Activated CD8-positive, alpha-beta T cell treated with anti-CD3 and anti-CD28 coated beads for 36 hours (primary cell): ENCODE measurements around the gene HDGFL3. TPM values are rescaled to one million over a fixed set of nuclear protein-coding genes. Genes with fewer than 3 reads are reported as not detected.
A peak's percentile ranks its signal among the peaks of the same experiment; 100 is the strongest.

Source experiments
- ATAC-seq: fragments of 200-7000 bp; cut with Tn5 transposase; one replicate; pipeline ENCODE4 v1.10.0; 2021; ENCODE audit warnings: mild to moderate bottlenecking, moderate library complexity
- CTCF ChIA-PET: fragments of 350-600 bp; sonication (Branson Sonifier 250); formaldehyde crosslinking; loops from one replicate; lab custom pipeline; 2021; ENCODE audit warnings: antibody characterized with exemption; lab: Charles Lee
- POLR2A ChIA-PET: fragments of 350-600 bp; sonication (Branson Sonifier 250); formaldehyde crosslinking; loops from one replicate; lab custom pipeline; 2021; ENCODE audit warnings: antibody characterized with exemption; lab: Charles Lee
- DNase-seq: peaks from one replicate; pipeline ENCODE4 v3.0.0-alpha.2; 2020
- H3K27ac Mint-ChIP-seq: one replicate; pipeline ENCODE4 v1.8.0; 2021; ENCODE audit warnings: mild to moderate bottlenecking, mixed read lengths
- H3K27me3 Mint-ChIP-seq: one replicate; pipeline ENCODE4 v1.8.0; 2021; ENCODE audit warnings: mixed read lengths
- H3K36me3 Mint-ChIP-seq: one replicate; pipeline ENCODE4 v1.8.0; 2021; ENCODE audit warnings: low read depth, mixed read lengths
- H3K4me1 Mint-ChIP-seq: one replicate; pipeline ENCODE4 v1.8.0; 2021; ENCODE audit warnings: low read depth, mixed read lengths
- H3K4me3 Mint-ChIP-seq: one replicate; pipeline ENCODE4 v1.8.0; 2021; ENCODE audit warnings: mild to moderate bottlenecking, moderate library complexity, mixed read lengths
- H3K9me3 Mint-ChIP-seq: one replicate; pipeline ENCODE4 v1.8.0; 2021; ENCODE audit warnings: mixed read lengths
- CTCF ChIP-seq: fragments of 200-600 bp; IDR thresholded peaks from one replicate; pipeline ENCODE4 v1.8.0; 2022; ENCODE audit warnings: antibody characterized with exemption, mild to moderate bottlenecking
- intact Hi-C: fragments of 100-400 bp; cut with micrococcal nuclease; formaldehyde crosslinking; loops from one replicate; pipeline ENCODE4 v1.10.0; 2022
- total RNA-seq, 2 experiments: library from RNA; stranded (reverse); gene quantifications; one replicate each; pipeline ENCODE4 v1.2.3, GENCODE V29; 2021

Gene HDGFL3
- total RNA-seq, 2 experiments from 2014 or later = 31.1 to 32.2 TPM

GRCh38 chr15:83118968-83119367, 88.7 kb downstream of the HDGFL3 start:
- Mint-ChIP-seq H3K36me3 (no peaks in the 10 kb centered on the region), H3K4me1 (no peaks in the 10 kb centered on the region), H3K4me3 (no peak overlapping the region), H3K27me3 (no peaks in the 10 kb centered on the region), H3K27ac (no peak overlapping the region), H3K9me3 (no peaks in the 10 kb centered on the region)
- ATAC-seq (no peak), DNase-seq (no peak)
- intact Hi-C loops = no loop called here
- TF ChIP-seq CTCF = no peak
- POLR2A ChIA-PET = interaction anchor here (0.6 kb wide), 1 partner anchor 83 kb away, joined by 4 read pairs; no protein-coding TSS in a partner anchor
- CTCF ChIA-PET = no interaction called here

GRCh38 chr15:83118291-83118827, 89.3 kb downstream of the HDGFL3 start:
- POLR2A ChIA-PET = no interaction called here
- CTCF ChIA-PET = no interaction called here
- no peaks in the 10 kb centered on the region for H3K27me3 Mint-ChIP-seq
- no peak for TF ChIP-seq CTCF
- H3K27ac Mint-ChIP-seq = no peak overlapping the region
- no peaks in the 10 kb centered on the region for H3K4me1 Mint-ChIP-seq
- ATAC-seq (no peak), DNase-seq (no peak)
- H3K4me3 Mint-ChIP-seq = no peak overlapping the region
- intact Hi-C loops = no loop called here
- no peaks in the 10 kb centered on the region for H3K9me3 Mint-ChIP-seq
- no peaks in the 10 kb centered on the region for H3K36me3 Mint-ChIP-seq

- Mint-ChIP-seq H3K9me3 (no peaks in the 10 kb centered on the region), H3K36me3 (no peaks in the 10 kb centered on the region), H3K4me1 (no peaks in the 10 kb centered on the region), H3K4me3 (no peak overlapping the region), H3K27ac (no peak overlapping the region), H3K27me3 (peaks cover 6% of the 10 kb centered on the region)
- ChIA-PET POLR2A (no interaction called here), CTCF (no interaction called here)
- intact Hi-C loops = no loop called here
- ATAC-seq = peak; percentile 70
- DNase-seq = no peak
- no peak for TF ChIP-seq CTCF
These were observed 91.6 kb downstream of the HDGFL3 start for GRCh38 chr15:83115831-83116565.

- no peak overlapping the region for H3K27ac Mint-ChIP-seq
- intact Hi-C loops = no loop called here
- TF ChIP-seq CTCF = no peak
- ChIA-PET POLR2A (no interaction called here), CTCF (no interaction called here)
- no peaks in the 10 kb centered on the region for H3K9me3 Mint-ChIP-seq
- H3K4me3 Mint-ChIP-seq = no peak overlapping the region
- H3K36me3 Mint-ChIP-seq = no peaks in the 10 kb centered on the region
- peaks cover 8% of the 10 kb centered on the region for H3K27me3 Mint-ChIP-seq
- ATAC-seq (no peak), DNase-seq (no peak)
- no peaks in the 10 kb centered on the region for H3K4me1 Mint-ChIP-seq
These were observed 92.2 kb downstream of the HDGFL3 start for GRCh38 chr15:83115410-83115809.

GRCh38 chr15:83114856-83115255, 92.8 kb downstream of the HDGFL3 start:
- no peak for DNase-seq
- intact Hi-C loops = no loop called here
- Mint-ChIP-seq H3K4me3 (no peak overlapping the region), H3K9me3 (no peaks in the 10 kb centered on the region), H3K27ac (no peak overlapping the region), H3K4me1 (no peaks in the 10 kb centered on the region), H3K27me3 (peaks cover 12% of the 10 kb centered on the region), H3K36me3 (no peaks in the 10 kb centered on the region)
- POLR2A ChIA-PET = no interaction called here
- TF ChIP-seq CTCF = no peak
- CTCF ChIA-PET = no interaction called here
- no peak for ATAC-seq
